ENCODE measurements around the gene ACSF2.

GRCh38 chr17:50379351-50380132 is 46.5 kb upstream of the ACSF2 start:
- TF ChIP-seq POLR2AphosphoS5 (IDR thresholded peaks at IDR 0.05; ENCODE audit: low read depth, low read length) (no peak), POLR2A (IDR thresholded peaks at IDR 0.05; ENCODE audit: low read depth, low read length) (no peak), TAF1 (IDR thresholded peaks at IDR 0.05; ENCODE audit: low read depth, low read length) (no peak), POU2F2 (IDR thresholded peaks at IDR 0.05; ENCODE audit: low read depth, low read length) (no peak), SPI1 (IDR thresholded peaks at IDR 0.05; ENCODE audit: low read depth, low read length) (no peak)

Measured in GM12891 (cell line).